Muscle of arm (tissue), 12 donors: ENCODE data around the gene KCNQ5. TPM values are rescaled to one million over a fixed set of nuclear protein-coding genes. Genes with fewer than 3 reads are reported as not detected.

ENCODE experiments used
- DNase-seq: peaks from one replicate; pipeline ENCODE4 v3.0.0-alpha.2; 2013
- polyA plus RNA-seq, 12 donors: library from polyadenylated mRNA; unstranded; fragments of 120-200 nt; gene quantifications; one replicate each; pipeline ENCODE4 v1.2.1, GENCODE V29; 2013; ENCODE audit not compliant: insufficient read length in 12 of 12

KCNQ5 gene
- polyA plus RNA-seq, 12 donors = 0.36 to 2.4 (median 1.3) TPM; not detected in 1

DNA sequence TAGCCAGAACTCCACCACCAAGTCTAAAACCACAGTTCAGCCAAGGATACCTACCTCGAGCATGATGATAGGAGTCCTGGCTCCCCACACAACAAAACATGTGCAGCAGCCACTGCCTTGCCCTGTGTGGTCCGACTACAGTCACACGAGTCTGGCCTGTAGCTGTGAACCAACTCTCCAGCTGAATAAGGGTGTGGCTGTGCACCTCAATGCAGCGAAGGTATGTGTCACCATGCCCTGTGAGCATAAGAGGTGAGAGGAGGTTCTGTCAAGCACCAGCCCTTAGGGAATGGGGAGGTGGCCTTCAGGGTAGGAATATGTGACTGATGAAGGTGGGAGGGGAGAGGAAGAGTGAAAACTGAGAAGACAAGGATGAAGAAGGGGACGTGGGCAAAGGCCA is 620.1 kb downstream of the KCNQ5 start:
- no peak for DNase-seq
